ENCODE results near the gene ABI3BP.

DNA sequence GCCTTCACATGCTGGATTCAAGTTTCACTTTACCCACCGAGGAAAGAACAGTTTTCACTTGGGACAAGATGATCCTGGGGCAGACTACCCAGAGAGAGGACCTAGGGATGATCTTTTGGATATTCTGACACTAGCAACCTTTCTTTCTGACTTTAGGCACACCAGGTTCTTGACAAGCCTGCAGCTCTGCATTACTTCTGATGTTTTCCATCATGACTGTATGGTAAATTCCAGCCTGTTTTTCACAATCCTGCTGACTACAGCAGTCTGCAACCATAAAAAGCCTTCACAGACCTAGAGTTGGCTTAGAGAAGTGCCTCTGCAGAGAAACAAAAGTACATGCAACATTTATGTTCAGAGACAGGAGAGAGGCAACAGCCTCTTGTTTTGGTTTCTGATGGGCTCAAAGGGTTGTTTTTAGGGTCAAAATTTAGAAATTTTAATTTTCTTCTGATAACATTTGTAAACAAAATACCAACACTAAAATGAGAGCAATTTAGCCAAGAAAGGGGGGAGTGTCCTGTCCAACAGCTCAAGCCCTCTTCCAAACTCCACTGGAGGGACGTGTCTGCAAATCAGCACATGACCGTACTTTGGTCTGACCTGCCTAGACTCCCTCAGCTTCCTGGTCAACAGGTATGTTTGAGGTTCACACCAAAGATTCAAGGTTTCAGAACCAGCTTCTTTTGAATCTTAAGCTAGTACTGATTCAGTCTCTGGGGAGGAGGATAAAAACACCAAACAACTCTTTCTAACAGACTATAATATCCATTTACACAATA lies 799 bp downstream of the ABI3BP start:
- TF ChIP-seq, protein P1, sequence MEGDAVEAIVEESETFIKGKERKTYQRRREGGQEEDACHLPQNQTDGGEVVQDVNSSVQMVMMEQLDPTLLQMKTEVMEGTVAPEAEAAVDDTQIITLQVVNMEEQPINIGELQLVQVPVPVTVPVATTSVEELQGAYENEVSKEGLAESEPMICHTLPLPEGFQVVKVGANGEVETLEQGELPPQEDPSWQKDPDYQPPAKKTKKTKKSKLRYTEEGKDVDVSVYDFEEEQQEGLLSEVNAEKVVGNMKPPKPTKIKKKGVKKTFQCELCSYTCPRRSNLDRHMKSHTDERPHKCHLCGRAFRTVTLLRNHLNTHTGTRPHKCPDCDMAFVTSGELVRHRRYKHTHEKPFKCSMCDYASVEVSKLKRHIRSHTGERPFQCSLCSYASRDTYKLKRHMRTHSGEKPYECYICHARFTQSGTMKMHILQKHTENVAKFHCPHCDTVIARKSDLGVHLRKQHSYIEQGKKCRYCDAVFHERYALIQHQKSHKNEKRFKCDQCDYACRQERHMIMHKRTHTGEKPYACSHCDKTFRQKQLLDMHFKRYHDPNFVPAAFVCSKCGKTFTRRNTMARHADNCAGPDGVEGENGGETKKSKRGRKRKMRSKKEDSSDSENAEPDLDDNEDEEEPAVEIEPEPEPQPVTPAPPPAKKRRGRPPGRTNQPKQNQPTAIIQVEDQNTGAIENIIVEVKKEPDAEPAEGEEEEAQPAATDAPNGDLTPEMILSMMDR (IDR thresholded peaks at IDR 0.05): no peak
- TF ChIP-seq POLR2A (IDR thresholded peaks at IDR 0.05): no peak

Data from Peyer's patch (tissue), 4 donors.